Nucleus accumbens (tissue), 56 donors: Measurements from ENCODE around the gene PRTN3.
A peak's percentile ranks its signal among the peaks of the same experiment; 100 is the strongest.

ENCODE experiments used
- DNase-seq, 56 donors: peaks; one replicate each; lab custom pipeline; 2025; lab: John Stamatoyannopoulos, UW

The PRTN3 gene, protein sequence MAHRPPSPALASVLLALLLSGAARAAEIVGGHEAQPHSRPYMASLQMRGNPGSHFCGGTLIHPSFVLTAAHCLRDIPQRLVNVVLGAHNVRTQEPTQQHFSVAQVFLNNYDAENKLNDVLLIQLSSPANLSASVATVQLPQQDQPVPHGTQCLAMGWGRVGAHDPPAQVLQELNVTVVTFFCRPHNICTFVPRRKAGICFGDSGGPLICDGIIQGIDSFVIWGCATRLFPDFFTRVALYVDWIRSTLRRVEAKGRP

DNA sequence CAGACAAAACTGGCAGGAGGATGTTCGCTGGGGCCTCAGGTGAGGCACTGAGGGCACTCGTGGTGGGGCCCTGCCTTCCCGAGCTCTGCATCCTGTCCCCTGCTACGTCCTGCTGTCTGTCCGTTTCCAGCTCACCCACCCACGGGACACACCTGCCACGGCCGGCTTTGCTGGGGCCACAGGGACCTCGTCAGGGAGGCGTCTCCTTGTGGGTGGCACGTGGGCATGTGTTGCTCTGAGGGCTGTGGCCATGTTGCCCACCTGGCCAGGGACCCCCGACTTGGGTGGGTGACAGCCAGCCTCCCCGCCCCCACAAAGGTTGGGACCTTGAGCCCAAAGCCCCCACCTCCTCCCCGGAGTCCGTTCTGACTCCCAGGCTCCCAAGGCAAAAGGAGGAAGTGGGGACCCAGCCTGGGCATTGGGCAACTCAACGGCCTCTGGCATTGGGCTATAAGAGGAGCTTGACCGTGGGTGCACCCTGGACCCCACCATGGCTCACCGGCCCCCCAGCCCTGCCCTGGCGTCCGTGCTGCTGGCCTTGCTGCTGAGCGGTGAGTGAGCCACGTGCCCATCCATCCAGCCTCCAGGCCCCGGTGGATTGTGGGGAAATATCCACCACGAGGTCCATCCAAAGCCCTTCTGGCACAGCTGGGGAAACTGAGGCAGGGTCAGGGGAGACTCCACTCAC lies at the start of gene PRTN3:
Gene PRTN3, plus strand, starts transcription at position 481 of the 688 bp plus-strand sequence. Its CDS starts 10 bp downstream, at position 491.
- DNase-seq: no peak

DNA sequence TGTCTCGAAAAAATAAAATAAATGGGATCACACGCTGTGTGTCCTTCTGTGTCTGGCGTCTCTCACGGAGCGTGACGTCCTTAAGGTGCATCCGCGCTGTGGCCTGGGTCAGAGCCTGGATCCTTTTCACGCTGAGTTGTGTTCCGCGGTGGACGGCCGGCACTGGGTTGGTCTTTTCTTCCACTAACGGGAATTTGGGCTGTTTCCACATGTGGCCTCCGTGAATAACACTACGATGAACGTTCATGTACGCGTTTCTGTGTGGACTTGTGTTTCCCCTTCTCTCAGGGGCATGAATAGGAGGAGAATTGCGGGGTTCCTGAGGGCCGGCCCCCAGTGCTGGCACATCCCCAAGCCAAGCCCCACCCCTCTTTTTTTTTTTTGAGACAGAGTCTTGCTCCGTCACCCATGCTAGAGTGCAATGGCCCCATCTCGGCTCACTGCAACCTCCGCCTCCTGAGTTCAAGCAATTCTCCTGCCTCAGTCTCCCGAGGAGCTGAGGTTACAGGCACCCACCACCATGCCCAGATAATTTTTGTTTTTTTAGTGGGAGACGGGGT lies 49.7 kb upstream of the PRTN3 start:
- DNase-seq: no peak

DNA sequence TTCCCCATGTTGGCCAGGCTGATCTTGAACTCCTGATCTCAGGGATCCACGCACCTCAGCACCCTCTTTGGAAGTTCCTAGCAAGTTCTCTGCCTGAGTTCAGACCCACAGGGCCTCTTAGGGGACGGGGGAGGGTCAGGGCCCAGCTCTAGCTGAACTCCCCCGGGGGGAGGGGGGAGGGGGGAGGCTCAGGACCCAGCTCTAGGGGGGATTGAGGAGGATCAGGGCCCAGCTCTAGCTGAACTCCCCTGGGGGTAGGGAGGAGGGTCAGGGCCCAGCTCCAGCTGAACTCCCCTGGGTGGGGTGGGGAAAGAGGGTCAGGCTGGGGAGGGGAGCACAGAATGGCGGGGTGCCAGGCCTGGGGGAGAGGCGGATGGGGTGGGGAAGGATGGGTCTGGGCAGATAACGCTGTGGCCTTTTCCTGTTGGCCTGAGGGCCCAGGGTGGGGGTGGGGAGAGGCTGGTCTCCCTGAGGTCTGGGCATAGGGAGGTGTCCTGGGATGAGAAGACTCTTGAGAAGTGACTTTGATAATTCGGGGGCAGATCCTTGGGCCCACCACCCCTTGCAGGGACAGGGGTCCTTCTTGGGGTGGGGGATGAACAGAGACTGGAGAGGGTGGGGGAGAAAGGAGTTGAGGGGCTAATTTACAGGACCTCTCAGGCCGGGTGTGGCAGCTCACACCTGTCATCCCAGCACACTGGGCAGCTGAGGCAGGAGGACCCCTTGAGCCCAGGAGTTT lies 49.1 kb upstream of the PRTN3 start:
- no peak for DNase-seq

DNA sequence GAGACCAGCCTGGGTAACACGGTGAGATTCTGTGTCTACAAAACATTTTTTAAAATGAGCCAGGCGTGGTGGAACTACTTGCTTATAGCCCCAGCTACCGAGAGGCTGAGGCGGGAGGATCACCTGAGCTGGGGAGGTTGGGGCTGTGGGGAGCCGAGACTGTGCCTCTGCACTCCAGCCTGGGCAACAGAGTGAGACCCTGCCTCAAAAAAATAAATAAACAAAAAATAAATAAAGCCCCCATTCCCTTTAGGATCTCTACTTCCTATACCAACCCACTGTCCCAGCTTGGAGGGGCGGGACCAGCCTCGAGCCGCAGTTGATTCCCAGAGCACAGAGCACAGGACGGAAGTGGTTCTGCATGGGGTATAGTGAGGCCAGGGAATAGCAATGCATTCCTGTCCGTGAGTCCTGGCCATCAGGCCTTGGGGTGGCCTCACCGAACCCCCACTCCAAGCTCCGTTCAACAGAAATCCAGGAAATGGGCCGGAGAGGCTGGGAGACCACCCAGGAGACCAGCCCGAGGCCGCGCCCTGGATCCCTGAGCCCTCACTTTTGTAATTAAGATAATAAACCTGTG lies 48.4 kb upstream of the PRTN3 start:
- DNase-seq: no peak

DNA sequence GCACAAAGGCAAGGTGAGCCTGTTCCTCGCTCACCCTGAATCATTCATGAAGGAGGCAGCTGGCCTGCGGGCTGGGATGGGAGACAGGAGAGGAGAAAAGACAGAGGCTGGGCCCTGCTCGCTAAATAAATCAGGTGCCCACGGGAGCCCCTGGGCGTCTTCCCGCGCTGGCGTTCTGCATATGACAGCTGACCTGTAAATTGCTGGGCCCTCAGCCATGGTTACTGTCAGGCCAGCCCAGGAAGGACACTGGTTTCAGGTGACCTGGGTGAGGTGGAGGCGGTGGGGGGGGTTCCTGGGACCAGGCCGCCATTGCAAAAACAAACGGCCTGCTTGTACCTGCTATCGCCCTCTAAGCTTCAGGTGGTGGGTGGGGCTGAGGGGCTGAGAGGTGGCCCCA lies 47.0 kb upstream of the PRTN3 start:
- DNase-seq: no peak

DNA sequence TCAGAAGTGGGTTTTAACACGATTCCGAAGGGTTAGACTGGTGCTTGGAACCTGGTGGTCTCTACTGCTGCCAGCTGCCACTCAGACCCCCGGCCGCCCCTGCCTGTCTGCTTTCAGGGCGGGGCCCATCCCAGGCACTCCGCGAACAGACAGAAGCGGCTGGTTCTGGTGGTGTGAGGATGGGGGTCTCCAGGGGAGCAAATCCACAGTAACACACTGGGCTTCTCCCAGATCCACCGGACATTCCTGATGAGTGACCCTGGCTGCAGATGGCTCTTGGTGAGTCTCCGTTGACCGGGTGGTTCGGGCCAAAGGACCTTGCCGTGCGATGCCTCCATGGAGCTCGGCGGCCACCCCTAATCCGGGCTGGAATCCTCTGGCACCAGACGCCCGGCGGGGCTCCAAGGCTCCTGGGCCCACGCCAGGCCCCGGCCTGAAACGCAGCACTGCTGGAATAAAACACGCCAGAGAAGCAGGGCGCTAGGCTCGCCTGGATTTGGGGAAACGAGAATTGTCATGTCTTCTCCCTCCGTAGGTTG lies 45.7 kb upstream of the PRTN3 start:
- DNase-seq: peak in 6 of 56 donors; percentile 12 to 62 (median 27)

DNA sequence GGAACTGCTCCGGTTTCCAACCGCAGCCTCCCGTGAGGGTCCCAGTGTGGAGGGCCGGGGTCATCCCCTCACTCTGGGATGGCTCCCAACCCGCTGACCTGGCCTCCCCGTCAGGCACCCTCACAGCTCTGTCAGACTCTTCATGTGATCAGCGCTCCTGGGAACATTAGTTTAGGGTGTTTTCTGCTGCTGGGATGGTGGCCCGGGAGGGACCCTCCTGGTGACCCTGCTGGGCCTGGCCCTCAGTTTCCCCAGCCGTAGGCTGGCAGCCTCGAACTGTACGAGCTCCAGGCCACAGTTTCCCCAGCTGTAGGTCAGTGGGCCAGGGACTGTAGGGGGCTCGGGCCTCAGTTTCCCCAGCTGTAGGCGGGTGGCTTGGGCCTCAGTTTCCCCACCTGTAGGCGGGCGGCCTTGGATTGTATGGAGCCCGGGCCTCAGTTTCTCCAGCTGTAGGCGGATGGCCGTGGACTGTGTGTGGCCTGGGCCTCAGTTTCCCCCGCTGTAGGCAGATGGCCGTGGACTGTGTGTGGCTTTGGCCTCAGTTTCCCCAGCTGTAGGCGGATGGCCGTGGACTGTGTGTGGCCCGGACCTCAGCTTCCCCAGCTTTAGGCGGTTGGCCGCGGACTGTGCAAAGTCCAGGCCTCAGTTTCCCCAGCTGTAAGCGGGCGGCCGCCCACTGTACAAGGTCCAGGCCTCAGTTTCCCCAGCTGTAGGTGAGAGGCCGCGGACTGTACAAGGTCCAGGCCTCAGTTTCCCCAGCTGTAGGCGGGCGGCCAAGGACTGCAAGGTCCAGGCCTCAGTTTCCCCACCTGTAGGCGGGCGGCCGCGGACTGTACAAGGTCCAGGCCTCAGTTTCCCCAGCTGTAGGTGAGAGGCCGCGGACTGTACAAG lies 44.9 kb upstream of the PRTN3 start:
- DNase-seq: no peak

DNA sequence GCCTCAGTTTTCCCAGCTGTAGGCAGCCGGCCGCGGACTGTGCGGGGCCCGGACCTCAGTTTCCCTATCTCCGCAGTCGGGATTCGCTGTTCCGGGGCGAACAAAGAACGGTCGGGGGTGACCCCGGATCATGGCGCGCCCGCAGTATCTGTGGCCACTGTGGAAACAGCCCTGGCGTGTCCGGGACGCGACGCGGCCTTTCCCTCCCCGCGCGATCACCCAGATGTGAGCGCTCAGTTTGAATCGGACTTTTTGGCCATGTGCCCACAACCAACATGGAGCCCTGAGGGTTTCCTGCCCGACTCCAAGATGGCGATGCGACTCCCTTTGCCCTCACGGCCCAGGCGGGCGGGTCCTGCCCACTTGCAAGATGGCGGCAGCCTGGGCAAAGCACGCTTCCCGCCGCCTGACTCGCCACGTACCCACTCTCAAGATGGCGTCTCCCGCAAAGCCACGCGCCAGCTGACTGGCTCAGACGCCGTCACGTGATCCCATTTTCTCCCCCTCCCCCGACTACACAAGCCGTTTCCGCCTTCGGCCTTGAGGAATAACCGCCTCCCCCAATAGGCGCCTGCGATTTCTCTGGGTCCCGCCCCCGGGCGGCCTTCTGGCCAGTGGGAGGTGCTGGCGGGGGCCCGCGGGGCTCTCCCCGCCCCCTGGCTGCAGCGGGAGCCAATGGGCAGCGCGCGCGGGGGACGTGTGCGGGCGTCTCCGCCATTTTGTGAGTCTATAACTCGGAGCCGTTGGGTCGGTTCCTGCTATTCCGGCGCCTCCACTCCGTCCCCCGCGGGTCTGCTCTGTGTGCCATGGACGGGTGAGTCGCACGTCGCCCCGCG lies 43.9 kb upstream of the PRTN3 start, which contains the start of gene PTBP1:
Gene PTBP1, plus strand, starts transcription at position 761 of the 836 bp plus-strand sequence. Its CDS starts 46 bp downstream, at position 807.
- peak; percentile 94 to 100 (median 100) for DNase-seq

DNA sequence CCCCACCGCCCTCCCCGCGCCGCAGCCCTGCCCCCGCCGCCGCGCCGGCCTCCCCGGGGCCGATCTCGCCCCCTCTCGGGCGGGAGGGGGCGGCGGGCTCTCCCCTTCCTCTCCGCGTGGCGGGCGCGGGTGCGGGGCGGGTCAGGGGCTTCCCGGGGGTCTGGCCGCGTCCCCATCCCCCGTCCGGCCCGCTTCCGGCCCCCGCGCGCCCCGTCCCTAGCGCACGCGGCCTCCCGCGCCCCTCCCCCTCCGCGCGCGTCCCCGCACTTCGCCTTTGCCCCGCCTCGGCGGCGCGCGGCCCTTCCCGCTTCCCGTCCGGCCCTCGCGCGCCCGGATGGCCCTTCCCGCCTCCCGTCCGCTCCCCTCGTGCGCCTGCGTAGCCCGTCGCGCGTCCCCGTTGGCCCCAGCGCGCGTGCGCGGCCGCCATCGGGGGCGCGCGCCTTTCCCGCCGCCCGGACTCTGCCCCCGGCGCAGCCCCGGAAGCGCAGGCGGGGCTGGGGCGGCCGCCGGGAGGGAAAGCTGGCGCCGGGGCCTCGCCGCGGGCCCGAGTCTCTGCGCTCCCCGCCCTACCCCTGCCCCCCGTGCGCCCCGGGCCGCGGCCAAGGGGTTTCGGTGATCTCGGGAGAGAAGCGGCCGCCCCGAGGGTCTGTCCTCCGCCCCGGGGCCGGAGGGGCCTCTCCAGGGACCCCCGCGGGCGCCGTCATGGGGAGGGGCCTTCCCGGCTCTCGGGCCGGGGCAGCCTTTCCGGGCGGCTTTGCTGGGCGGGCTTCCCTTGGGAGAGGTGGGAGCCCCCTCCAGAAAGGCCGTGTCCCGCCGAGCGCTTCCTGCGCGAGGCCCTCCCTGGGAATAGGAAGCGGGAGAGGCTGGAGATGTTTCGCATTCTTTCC lies 43.0 kb upstream of the PRTN3 start:
- peak in 49 of 56 donors; percentile 15 to 86 (median 63) for DNase-seq

DNA sequence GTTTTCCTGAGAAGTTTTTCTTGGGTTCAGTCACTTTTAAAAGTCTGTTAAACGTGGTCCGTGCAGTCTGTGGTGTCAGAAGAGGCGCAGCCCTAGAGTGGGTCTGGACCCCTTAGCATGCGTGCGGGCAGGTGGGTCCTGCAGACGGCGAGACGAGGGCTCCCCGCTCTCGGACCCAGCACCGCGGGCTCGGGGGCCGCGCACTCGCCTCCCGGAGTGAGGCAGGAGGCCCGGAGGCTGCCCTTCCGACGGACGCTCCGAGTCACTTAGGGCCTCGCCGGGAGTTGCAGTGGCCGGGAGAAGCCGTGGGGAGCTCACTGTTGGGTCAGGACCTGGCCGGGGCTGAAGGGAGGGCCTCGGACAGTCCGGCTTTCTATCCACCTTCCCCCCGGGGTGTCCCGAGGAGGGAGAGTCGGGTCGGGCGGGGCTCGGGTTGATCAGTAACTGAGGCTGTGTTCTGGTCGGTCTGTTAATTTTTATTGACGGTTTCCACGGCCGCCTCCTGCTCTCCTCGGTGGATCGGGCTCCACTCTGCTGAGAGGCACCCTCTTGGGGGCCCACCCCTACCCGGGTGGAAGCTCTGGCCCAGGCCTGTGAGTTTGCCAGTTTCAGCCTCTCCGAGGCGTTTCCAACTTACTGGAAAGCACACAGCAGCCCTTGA lies 42.3 kb upstream of the PRTN3 start:
- no peak for DNase-seq

DNA sequence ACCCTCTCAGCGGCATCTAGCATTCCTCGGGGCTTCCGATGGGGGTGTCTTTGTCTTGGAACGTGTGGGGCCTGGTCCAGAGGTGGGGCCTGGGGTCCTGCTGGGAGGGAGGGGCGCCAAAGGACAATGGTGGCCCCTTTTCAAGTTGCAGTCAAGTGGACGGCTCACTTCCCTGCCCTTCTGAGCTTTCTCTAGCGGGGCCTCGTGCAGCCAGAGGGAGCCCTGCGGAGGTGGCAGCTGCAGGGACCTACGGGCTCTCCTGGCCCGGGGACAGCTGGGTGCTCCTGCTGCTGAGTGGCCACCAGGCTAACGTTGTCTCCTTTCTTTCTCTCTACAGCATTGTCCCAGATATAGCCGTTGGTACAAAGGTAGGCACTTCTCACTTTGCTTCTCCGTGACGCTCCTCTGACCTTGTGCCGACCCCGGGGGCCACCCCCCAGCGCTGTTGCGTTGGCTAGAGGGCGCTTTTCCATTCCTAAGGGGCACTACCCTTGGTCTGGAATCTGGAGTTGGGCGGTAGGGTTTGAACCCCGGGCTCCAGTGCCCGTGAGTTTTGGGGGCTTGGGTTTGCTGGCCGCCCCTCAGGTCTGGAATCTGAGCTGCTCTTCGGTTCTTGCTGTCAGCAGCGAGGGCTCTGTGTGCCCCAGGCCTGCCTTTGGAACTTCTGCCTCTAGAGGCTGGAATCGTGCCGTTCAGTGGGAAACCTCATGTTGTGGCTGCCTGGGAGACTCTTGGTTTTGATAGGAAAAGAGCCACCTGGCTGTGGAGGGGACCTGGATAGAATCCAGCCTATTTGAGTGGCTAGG lies 41.5 kb upstream of the PRTN3 start:
- DNase-seq: no peak

DNA sequence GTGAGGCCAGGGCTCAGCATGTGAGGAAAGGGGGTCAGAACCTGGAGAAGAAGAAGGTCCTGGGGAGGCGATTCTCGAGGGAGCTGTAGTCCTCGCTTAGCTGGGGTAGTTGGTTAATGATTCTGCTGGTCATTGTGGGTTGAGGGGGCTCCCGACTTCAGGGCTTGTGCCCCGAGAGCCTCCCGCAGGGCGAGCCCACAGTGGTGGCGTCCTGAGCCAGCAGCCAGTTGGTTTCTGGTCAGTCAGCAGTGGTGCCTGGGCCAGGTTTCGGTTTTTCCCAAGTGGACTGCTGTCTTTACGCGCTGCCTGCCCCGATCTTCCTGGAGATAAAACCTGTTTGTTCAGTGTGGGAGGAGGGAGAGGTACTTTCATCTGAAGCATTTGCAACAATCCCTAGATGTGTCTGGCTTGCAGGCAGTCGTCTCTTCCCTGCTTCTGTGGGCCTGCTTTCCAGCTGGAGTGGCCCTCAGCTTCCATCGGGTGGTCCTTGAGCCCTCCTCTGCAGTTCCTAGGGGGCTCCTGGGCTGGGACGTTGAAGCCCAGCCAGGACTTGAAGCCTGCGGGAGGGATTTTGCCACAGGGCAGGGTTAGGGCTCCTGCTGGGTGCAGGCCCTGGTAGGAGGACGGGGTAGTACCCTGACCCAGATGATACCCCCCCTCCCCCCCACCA lies 40.3 kb upstream of the PRTN3 start:
- no peak for DNase-seq

DNA sequence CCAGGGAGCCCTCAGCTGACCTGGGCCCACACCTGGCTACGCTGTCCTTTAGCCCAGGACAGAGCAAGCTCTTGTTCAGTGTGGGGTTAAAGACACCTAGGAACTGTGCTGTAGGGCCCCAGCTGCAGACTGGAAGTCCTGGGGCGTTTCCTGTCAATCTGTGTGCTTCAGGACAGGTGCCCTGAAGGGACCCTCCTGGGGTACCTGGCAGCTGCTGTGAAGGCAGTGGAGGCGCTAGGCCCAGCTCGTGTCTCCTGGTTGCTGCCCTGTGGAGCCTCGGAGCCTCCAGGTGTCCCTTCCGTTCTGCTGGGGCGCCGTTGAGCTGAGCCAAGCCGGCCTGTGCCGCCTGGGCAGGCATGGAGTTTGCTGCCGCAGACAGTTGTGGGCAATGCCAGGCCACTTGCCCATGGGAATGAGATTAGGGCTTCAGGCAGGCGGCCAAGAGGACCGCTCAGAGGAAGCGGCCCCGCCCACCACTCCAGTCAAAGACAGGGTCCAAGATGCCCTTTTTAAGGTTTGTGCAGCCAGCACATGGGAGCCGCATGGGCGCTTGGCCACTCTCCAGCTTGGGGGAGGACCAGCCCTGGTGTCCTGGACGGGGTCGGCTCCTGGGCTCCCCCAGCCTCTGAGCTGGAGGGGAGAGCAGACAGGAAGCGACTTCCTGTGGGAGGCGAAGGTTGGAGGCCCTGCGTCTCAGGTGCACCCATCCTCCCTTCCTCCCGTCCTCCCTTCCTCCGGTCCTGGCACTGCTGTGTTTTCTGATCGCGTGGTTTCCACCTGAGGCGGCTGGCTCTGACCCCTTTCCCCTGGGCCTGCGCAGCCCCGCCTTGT lies 39.6 kb upstream of the PRTN3 start:
- DNase-seq: peak in 3 of 56 donors; percentile 6 to 32 (median 21)

DNA sequence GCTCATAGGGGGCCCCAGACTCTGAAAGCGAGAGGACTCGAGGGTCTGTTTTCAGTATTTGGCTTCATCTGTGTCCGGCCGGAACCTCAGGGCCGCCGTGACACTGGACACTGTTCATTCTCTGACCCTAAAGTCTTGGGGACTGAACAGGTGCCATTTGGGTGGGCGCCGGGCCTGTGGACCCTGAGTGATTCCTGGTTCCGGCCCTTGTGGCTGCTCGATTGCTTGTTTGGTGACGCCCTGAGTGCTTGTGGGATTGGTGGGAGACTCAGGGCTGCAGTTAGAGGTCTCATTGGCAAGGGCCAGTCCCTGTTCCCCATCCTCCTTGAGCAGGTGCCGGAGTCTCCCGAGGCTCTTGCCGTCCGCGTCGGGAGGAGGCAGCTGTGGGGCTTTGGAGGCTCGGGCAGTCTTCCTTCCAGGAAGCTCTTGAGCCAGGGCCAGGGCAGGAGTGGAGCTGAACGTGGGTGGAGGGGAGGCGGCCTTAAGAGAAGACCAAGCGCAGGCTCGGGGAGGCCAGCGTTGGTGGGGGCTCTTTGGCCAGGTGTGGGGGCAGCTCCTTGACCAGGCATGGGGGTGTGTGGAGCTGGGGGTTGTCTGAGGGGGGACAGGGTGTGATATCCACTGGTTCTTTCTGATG lies 38.8 kb upstream of the PRTN3 start:
- DNase-seq: no peak
